Measurements from ENCODE around the gene ARID1B.
A peak's percentile ranks its signal among the peaks of the same experiment; 100 is the strongest.

The ARID1B gene

DNA sequence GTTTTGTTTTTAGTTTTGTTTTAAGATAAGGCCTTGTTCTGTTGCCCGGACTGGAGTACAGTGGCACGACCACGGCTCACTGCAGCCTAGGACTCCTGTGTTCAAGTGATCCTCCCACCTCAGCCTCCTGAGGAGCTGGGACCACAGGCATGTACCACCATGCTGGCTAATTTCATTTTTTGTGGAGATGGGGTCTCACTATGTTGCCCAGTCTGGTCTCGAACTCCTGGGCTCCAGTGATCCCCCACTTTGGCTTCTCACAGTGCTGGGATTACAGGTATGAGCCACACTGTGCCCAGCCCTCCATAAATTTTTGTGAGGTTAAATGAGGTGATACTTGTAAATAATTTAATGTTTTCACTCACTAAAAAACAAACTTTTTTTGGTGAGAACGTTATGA, 76.6 kb downstream of the ARID1B start:
- no peaks in the 10 kb centered on the region for H3K4me1 ChIP-seq (ENCODE audit: control insufficient read depth in 1 of 2, insufficient read depth in 1 of 2, low read depth in 1 of 2, low read length in 1 of 2)
- no peak for TF ChIP-seq CTCF (IDR thresholded peaks at IDR 0.05)
- no peak overlapping the region for H3K27ac ChIP-seq

DNA sequence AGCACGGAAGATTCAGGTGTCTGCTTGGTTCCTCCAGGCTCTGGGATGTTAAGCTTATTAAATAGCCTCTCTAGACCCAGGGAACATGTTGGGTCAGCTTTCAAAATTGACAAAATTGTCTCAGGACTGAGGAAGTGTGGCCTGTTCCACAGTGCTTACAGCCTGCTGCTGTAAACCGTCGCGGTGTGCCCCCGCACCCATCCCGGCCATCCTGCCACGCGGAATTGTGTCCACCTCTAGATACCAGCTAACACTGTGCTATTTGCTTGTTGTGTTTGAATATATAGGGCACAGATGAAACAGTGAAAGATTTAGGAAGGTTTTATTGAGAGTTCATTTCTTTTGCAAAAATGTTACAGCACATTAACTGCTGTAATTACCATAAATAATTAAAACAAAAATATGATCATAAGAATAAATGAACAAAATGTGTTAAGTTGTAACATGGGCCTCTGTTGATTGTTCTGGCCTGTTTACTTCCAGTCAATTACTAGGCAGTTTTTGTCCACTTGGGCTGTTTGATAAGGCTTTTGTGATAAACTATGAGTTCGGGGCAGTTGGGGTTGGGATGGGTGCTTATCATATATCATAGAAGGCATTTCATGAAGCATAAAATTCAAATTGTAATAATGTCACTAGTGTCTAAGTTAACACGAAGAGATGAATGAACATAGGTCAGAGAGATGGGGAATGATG, 77.4 kb downstream of the ARID1B start:
- Histone ChIP-seq H3K27me3 (no peaks in the 10 kb centered on the region), H3K36me3 (no peaks in the 10 kb centered on the region), H3K9me3 (no peaks in the 10 kb centered on the region), H3K27ac (no peak overlapping the region), H3K4me1 (ENCODE audit: control insufficient read depth in 1 of 2, insufficient read depth in 1 of 2, low read depth in 1 of 2, low read length in 1 of 2) (no peaks in the 10 kb centered on the region), H3K4me3 (ENCODE audit: low read depth in 1 of 2, low read length in 1 of 2) (no peak overlapping the region)
- no peak for TF ChIP-seq CTCF (IDR thresholded peaks at IDR 0.05)

More for the DNA sequence above, 76.6 kb downstream of the ARID1B start:
- Histone ChIP-seq H3K9me3 (no peaks in the 10 kb centered on the region), H3K27me3 (no peaks in the 10 kb centered on the region), H3K36me3 (no peaks in the 10 kb centered on the region), H3K4me3 (ENCODE audit: low read depth in 1 of 2, low read length in 1 of 2) (no peak overlapping the region)

DNA sequence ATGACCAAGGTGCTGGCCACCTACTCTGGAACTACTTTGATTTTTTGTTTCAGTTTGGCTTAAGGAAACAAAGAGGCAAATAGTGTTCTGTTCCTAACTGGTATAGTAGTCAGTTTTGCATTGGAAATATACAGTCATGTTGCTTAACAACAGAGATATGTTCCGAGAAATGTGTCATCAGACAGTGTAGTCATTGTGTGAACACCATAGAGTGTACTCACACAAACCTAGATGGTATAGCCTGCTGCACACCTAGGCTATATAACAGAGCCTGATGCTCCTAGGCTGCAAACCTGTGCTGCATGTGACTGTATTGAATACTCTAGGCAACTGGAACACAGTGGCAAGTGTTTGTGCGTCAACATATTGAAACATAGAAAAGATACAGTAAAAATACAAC, 80.4 kb downstream of the ARID1B start:
- TF ChIP-seq CTCF (IDR thresholded peaks at IDR 0.05) = no peak
- H3K27me3 ChIP-seq = no peaks in the 10 kb centered on the region
- H3K4me3 ChIP-seq (ENCODE audit: low read depth in 1 of 2, low read length in 1 of 2) = no peak overlapping the region
- peaks cover 0 to 2% of the 10 kb centered on the region in 2 experiments for H3K4me1 ChIP-seq (ENCODE audit: control insufficient read depth in 1 of 2, insufficient read depth in 1 of 2, low read depth in 1 of 2, low read length in 1 of 2)
- H3K36me3 ChIP-seq = no peaks in the 10 kb centered on the region
- H3K9me3 ChIP-seq = no peaks in the 10 kb centered on the region
- H3K27ac ChIP-seq = no peak overlapping the region

- Histone ChIP-seq H3K4me3 (ENCODE audit: low read depth in 1 of 2, low read length in 1 of 2) (no peak overlapping the region), H3K4me1 (ENCODE audit: control insufficient read depth in 1 of 2, insufficient read depth in 1 of 2, low read depth in 1 of 2, low read length in 1 of 2) (peaks cover 0 to 7% of the 10 kb centered on the region in 2 experiments), H3K36me3 (no peaks in the 10 kb centered on the region), H3K9me3 (no peaks in the 10 kb centered on the region), H3K27ac (no peak overlapping the region), H3K27me3 (no peaks in the 10 kb centered on the region)
- TF ChIP-seq CTCF (IDR thresholded peaks at IDR 0.05) = no peak
Measured at GRCh38 chr6:156859686-156860085, 82.5 kb downstream of the ARID1B start.

DNA sequence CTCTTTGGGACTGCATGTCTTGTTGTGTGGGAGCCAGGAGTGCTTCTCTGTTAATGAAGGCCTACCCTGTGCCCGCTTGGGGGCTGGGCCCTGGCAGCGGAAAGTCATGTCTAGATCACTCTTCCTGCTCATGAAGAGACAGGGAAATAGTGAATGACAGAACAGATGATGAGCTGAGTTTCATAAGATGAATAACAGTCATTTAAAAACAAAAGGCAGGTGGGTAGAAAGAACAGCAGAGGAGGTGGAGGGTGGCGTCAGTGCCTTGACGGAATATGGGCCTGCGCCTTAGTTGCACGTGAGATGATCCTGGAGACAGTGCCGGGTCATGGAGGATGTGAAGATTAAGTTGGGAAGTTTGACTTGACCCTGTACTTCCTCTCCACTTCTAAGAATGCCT, 85.5 kb downstream of the ARID1B start:
- no peak for TF ChIP-seq CTCF (IDR thresholded peaks at IDR 0.05)
- no peak overlapping the region for H3K4me3 ChIP-seq (ENCODE audit: low read depth in 1 of 2, low read length in 1 of 2)
- H3K27ac ChIP-seq = peak overlapping the region; percentile 28
- no peaks in the 10 kb centered on the region for H3K36me3 ChIP-seq
- no peaks in the 10 kb centered on the region for H3K9me3 ChIP-seq
- H3K4me1 ChIP-seq (ENCODE audit: control insufficient read depth in 1 of 2, insufficient read depth in 1 of 2, low read depth in 1 of 2, low read length in 1 of 2) = peaks cover 4 to 18% of the 10 kb centered on the region in 2 experiments
- no peaks in the 10 kb centered on the region for H3K27me3 ChIP-seq

All from neutrophil (primary cell).